Astrocyte (in vitro differentiated cells and primary cell): ENCODE results near the gene CYP4F3. TPM values are rescaled to one million over a fixed set of nuclear protein-coding genes. Genes with fewer than 3 reads are reported as not detected.

Experiments used
- DNase-seq: peaks from one replicate; pipeline ENCODE4 v3.0.0-alpha.2; 2010; ENCODE audit warnings: low read depth
- FAIRE-seq: peaks from 2 replicates; lab custom pipeline; 2011; peaks lifted over from hg19 to GRCh38; lab: Jason Lieb, UNC
- H2AFZ ChIP-seq: 2 replicates; pipeline ENCODE4 v1.6.0; 2012; ENCODE audit warnings: low read depth, low read length, inconsistent platforms
- H3K27ac ChIP-seq: 2 replicates; pipeline ENCODE4 v1.5.1; 2011; ENCODE audit warnings: low read depth, low read length, inconsistent platforms
- H3K27me3 ChIP-seq: 2 replicates; pipeline ENCODE4 v1.6.0; 2011; ENCODE audit warnings: low read length, inconsistent platforms; ENCODE audit not compliant: insufficient read depth
- H3K36me3 ChIP-seq: 2 replicates; pipeline ENCODE4 v1.5.1; 2011; ENCODE audit warnings: low read length, inconsistent platforms; ENCODE audit not compliant: insufficient read depth
- H3K4me1 ChIP-seq: 2 replicates; pipeline ENCODE4 v1.5.1; 2011; ENCODE audit warnings: low read length, inconsistent platforms; ENCODE audit not compliant: insufficient read depth
- H3K4me2 ChIP-seq: 2 replicates; pipeline ENCODE4 v1.6.0; 2012; ENCODE audit warnings: low read length, inconsistent platforms
- H3K4me3 ChIP-seq: 2 replicates; pipeline ENCODE4 v1.5.1; 2011; ENCODE audit warnings: low read depth, mild to moderate bottlenecking, low read length, inconsistent platforms; ENCODE audit not compliant: insufficient read depth
- H3K79me2 ChIP-seq: 2 replicates; pipeline ENCODE4 v1.6.0; 2012; ENCODE audit warnings: mild to moderate bottlenecking, low read length, inconsistent platforms; ENCODE audit not compliant: insufficient read depth
- H3K9ac ChIP-seq: 2 replicates; pipeline ENCODE4 v1.6.0; 2012; ENCODE audit warnings: mild to moderate bottlenecking, low read length, inconsistent platforms
- H3K9me3 ChIP-seq: 2 replicates; pipeline ENCODE4 v1.5.1; 2012; ENCODE audit warnings: low read depth, mild to moderate bottlenecking, low read length, inconsistent platforms; ENCODE audit not compliant: insufficient read depth
- H4K20me1 ChIP-seq: 2 replicates; pipeline ENCODE4 v1.6.0; 2012; ENCODE audit warnings: low read length, inconsistent platforms; ENCODE audit not compliant: insufficient read depth
- H3K27ac Mint-ChIP-seq: one replicate; pipeline ENCODE4 v1.8.0; 2021; ENCODE audit warnings: mild to moderate bottlenecking, mixed read lengths; ENCODE audit not compliant: unreplicated experiment
- H3K27me3 Mint-ChIP-seq: one replicate; pipeline ENCODE4 v1.8.0; 2021; ENCODE audit warnings: low read depth, mixed read lengths; ENCODE audit not compliant: unreplicated experiment
- H3K36me3 Mint-ChIP-seq: one replicate; pipeline ENCODE4 v1.8.0; 2021; ENCODE audit warnings: low read depth, mixed read lengths; ENCODE audit not compliant: unreplicated experiment
- H3K4me1 Mint-ChIP-seq: one replicate; pipeline ENCODE4 v1.8.0; 2021; ENCODE audit warnings: low read depth, mixed read lengths; ENCODE audit not compliant: unreplicated experiment
- H3K4me3 Mint-ChIP-seq: one replicate; pipeline ENCODE4 v1.8.0; 2021; ENCODE audit warnings: mild to moderate bottlenecking, moderate library complexity, mixed read lengths; ENCODE audit not compliant: unreplicated experiment
- H3K9me3 Mint-ChIP-seq: one replicate; pipeline ENCODE4 v1.8.0; 2021; ENCODE audit warnings: mild to moderate bottlenecking, mixed read lengths; ENCODE audit not compliant: unreplicated experiment
- CTCF ChIP-seq: IDR thresholded peaks from 2 replicates; pipeline ENCODE4 v1.5.1; 2011; ENCODE audit warnings: low read depth, mild to moderate bottlenecking, inconsistent platforms, low read length, moderate library complexity; ENCODE audit not compliant: insufficient read depth
- EZH2 ChIP-seq: IDR thresholded peaks from 2 replicates; pipeline ENCODE4 v1.6.1; 2012; ENCODE audit warnings: mild to moderate bottlenecking, low read length, inconsistent platforms; ENCODE audit not compliant: insufficient read depth
- total RNA-seq: library from RNA; stranded (reverse); gene quantifications from 2 replicates; pipeline ENCODE4 v1.2.1, GENCODE V29; 2021

Gene CYP4F3
- total RNA-seq, 1 donor from 2014 or later: not detected

- TF ChIP-seq CTCF (no peak), EZH2 (no peak)
- Mint-ChIP-seq H3K9me3 (peaks cover 18% of the 10 kb centered on the region), H3K4me1 (no peaks in the 10 kb centered on the region), H3K36me3 (no peaks in the 10 kb centered on the region), H3K27me3 (no peaks in the 10 kb centered on the region), H3K27ac (no peak overlapping the region), H3K4me3 (no peak overlapping the region)
- no peak for FAIRE-seq
- Histone ChIP-seq H3K27me3 (no peaks in the 10 kb centered on the region), H3K9ac (no peak overlapping the region), H3K4me3 (no peak overlapping the region), H3K79me2 (no peaks in the 10 kb centered on the region), H3K9me3 (no peaks in the 10 kb centered on the region), H3K36me3 (no peaks in the 10 kb centered on the region), H2AFZ (no peak overlapping the region), H3K27ac (no peak overlapping the region), H4K20me1 (no peaks in the 10 kb centered on the region), H3K4me1 (no peaks in the 10 kb centered on the region), H3K4me2 (no peak overlapping the region)
- no peak for DNase-seq
Observed at GRCh38 chr19:15623711-15624318, 16.9 kb upstream of the CYP4F3 start.

- H3K27me3 Mint-ChIP-seq: no peaks in the 10 kb centered on the region
- no peak for TF ChIP-seq CTCF
- no peak for TF ChIP-seq EZH2
- no peaks in the 10 kb centered on the region for H3K36me3 Mint-ChIP-seq
- no peaks in the 10 kb centered on the region for H4K20me1 ChIP-seq
- no peak for FAIRE-seq
- peaks cover 7% of the 10 kb centered on the region for H3K9me3 Mint-ChIP-seq
- H3K4me1 ChIP-seq: no peaks in the 10 kb centered on the region
- no peaks in the 10 kb centered on the region for H3K27me3 ChIP-seq
- no peak overlapping the region for H3K9ac ChIP-seq
- H3K4me3 ChIP-seq: no peak overlapping the region
- no peaks in the 10 kb centered on the region for H3K4me1 Mint-ChIP-seq
- H3K36me3 ChIP-seq: no peaks in the 10 kb centered on the region
- H3K79me2 ChIP-seq: no peaks in the 10 kb centered on the region
- no peaks in the 10 kb centered on the region for H3K9me3 ChIP-seq
- H3K27ac Mint-ChIP-seq: no peak overlapping the region
- no peak overlapping the region for H3K4me3 Mint-ChIP-seq
- H2AFZ ChIP-seq: no peak overlapping the region
- DNase-seq: no peak
- H3K4me2 ChIP-seq: no peak overlapping the region
- H3K27ac ChIP-seq: no peak overlapping the region
Observed at GRCh38 chr19:15628236-15629002, 12.3 kb upstream of the CYP4F3 start.
